Breast epithelium (tissue), 4 donors: Measurements from ENCODE around the gene FBH1. TPM values are rescaled to one million over a fixed set of nuclear protein-coding genes. Genes with fewer than 3 reads are reported as not detected.
"Not testable (repeated sequence)": the region's sequence is repeated elsewhere in the genome, so short reads cannot be mapped to it uniquely, and the experiment has no call there.

Experiments used
- DNase-seq, 2 donors: peaks; one replicate each; pipeline ENCODE4 v3.0.0-alpha.2; 2019; ENCODE audit warnings: low spot score in 2 of 2
- H3K27ac ChIP-seq, 2 donors: fragments of 200-600 bp; sonication (generic) in 1 of 2; one replicate each; pipeline ENCODE4 v1.5.1; 2016 to 2019; ENCODE audit warnings: mild to moderate bottlenecking in 1 of 2
- H3K27me3 ChIP-seq, 2 donors: fragments of 200-600 bp; sonication (generic) in 1 of 2; one replicate each; pipeline versions ENCODE4 v1.5.1 to v1.6.0; 2017 to 2019; ENCODE audit warnings: control low read depth in 1 of 2, mild to moderate bottlenecking in 1 of 2
- H3K36me3 ChIP-seq: fragments of 200-600 bp; one replicate; pipeline ENCODE4 v1.5.1; 2019
- H3K4me1 ChIP-seq, 2 donors: fragments of 200-600 bp; sonication (generic); one replicate each; pipeline ENCODE4 v1.5.1; 2016 to 2019; ENCODE audit warnings: control low read depth in 1 of 2
- H3K4me3 ChIP-seq, 3 donors: fragments of 200-600 bp; sonication (generic); 1 replicate in 2 of 3; 2 replicates in 1 of 3; pipeline ENCODE4 v1.5.1; 2016 to 2019; ENCODE audit warnings: mild to moderate bottlenecking in 3 of 3, moderate library complexity in 2 of 3
- H3K9me3 ChIP-seq, 2 donors: fragments of 200-600 bp; sonication (generic) in 1 of 2; one replicate each; pipeline ENCODE4 v1.5.1; 2016 to 2019; ENCODE audit warnings: control low read depth in 1 of 2
- POLR2A ChIP-seq: fragments of 450-650 bp; IDR thresholded peaks from one replicate; pipeline ENCODE4 v1.6.1; 2016; ENCODE audit warnings: antibody characterized with exemption, mild to moderate bottlenecking, moderate library complexity
- POLR2AphosphoS5 ChIP-seq, 3 donors: sonication (generic); formaldehyde crosslinking; IDR thresholded peaks; one replicate each; pipeline ENCODE4 v1.6.1; 2017; ENCODE audit warnings: antibody characterized with exemption in 3 of 3
- intact Hi-C: fragments of 100-400 bp; cut with DNase I; formaldehyde crosslinking; loops from one replicate; pipeline ENCODE4 v1.15.1; 2023; ENCODE audit warnings: low total_unique reads
- total RNA-seq, 3 donors: library from RNA; depleted of rRNA; stranded (reverse); fragments of >200 nt; gene quantifications; one replicate each; pipeline ENCODE4 v1.1.0, GENCODE V29; 2016
- TF ChIP-seq, protein P1 (sequence below), 3 donors: fragments of 450-650 bp; IDR thresholded peaks; one replicate each; pipeline ENCODE4 v1.5.1; 2016 to 2017; ENCODE audit warnings: antibody characterized with exemption in 3 of 3, mild to moderate bottlenecking in 3 of 3, moderate library complexity in 3 of 3

Gene FBH1
- total RNA-seq, 3 donors from 2014 or later = 91.2 to 115 (median 109) TPM

DNA sequence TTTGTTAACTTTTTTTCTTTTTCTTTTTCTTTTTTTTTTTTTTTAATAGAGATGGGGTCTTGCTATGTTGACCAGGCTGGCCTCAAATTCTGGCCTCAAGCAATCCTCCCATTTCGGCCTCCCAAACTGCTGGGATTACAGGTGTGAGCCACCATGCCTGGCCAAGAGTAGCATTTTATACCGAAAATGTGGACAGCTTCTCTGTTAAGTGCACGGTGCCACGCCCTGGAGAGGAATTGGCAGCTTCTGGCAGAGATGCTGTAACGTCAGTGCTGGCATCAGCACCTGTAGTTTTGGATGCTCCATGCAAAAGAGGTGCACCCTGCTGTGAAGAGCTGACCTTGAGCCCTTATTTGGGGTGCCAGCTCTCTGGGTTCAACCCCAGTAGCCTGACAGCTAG is 69.1 kb downstream of the FBH1 start:
- H3K4me3 ChIP-seq = no peak overlapping the region
- H3K36me3 ChIP-seq = no peaks in the 10 kb centered on the region
- H3K9me3 ChIP-seq = no peaks in the 10 kb centered on the region
- DNase-seq = no peak
- TF ChIP-seq POLR2A (no peak), POLR2AphosphoS5 (IDR thresholded peaks at IDR 0.05) (no peak)
- TF ChIP-seq, protein P1, sequence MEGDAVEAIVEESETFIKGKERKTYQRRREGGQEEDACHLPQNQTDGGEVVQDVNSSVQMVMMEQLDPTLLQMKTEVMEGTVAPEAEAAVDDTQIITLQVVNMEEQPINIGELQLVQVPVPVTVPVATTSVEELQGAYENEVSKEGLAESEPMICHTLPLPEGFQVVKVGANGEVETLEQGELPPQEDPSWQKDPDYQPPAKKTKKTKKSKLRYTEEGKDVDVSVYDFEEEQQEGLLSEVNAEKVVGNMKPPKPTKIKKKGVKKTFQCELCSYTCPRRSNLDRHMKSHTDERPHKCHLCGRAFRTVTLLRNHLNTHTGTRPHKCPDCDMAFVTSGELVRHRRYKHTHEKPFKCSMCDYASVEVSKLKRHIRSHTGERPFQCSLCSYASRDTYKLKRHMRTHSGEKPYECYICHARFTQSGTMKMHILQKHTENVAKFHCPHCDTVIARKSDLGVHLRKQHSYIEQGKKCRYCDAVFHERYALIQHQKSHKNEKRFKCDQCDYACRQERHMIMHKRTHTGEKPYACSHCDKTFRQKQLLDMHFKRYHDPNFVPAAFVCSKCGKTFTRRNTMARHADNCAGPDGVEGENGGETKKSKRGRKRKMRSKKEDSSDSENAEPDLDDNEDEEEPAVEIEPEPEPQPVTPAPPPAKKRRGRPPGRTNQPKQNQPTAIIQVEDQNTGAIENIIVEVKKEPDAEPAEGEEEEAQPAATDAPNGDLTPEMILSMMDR (IDR thresholded peaks at IDR 0.05) = no peak
- H3K27me3 ChIP-seq = no peaks in the 10 kb centered on the region
- H3K4me1 ChIP-seq = no peaks in the 10 kb centered on the region
- intact Hi-C loops = no loop called here
- H3K27ac ChIP-seq = no peak overlapping the region

DNA sequence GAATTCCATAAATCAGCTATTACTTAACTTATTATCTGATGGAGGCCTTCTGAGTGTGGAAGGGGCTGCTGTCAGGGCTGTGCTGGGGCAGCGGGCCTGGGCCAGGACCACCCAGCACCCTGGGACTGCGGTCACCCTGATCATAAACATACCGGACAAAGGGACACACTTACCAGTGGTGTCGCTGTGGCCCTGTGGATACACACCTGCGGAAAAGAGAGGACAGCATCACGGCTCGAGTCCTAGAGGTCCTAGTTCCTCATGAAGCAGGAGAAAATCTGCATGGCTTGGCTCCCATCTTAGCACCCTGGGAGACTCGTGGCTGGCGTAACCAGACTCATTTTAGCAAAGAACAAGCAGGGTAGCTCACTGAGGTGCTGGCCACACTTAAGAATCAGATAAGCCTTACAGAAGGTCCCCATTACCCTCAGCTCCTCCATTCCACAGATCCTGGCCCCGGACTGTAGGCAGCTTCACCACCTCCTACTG is 69.6 kb downstream of the FBH1 start:
- no peaks in the 10 kb centered on the region for H3K27me3 ChIP-seq
- intact Hi-C loops = no loop called here
- no peaks in the 10 kb centered on the region for H3K9me3 ChIP-seq
- TF ChIP-seq, protein P1 (IDR thresholded peaks at IDR 0.05) = no peak
- TF ChIP-seq POLR2A (no peak), POLR2AphosphoS5 (IDR thresholded peaks at IDR 0.05) (no peak)
- no peak for DNase-seq
- H3K4me1 ChIP-seq = no peaks in the 10 kb centered on the region
- H3K4me3 ChIP-seq = no peak overlapping the region
- H3K27ac ChIP-seq = no peak overlapping the region
- H3K36me3 ChIP-seq = no peaks in the 10 kb centered on the region

DNA sequence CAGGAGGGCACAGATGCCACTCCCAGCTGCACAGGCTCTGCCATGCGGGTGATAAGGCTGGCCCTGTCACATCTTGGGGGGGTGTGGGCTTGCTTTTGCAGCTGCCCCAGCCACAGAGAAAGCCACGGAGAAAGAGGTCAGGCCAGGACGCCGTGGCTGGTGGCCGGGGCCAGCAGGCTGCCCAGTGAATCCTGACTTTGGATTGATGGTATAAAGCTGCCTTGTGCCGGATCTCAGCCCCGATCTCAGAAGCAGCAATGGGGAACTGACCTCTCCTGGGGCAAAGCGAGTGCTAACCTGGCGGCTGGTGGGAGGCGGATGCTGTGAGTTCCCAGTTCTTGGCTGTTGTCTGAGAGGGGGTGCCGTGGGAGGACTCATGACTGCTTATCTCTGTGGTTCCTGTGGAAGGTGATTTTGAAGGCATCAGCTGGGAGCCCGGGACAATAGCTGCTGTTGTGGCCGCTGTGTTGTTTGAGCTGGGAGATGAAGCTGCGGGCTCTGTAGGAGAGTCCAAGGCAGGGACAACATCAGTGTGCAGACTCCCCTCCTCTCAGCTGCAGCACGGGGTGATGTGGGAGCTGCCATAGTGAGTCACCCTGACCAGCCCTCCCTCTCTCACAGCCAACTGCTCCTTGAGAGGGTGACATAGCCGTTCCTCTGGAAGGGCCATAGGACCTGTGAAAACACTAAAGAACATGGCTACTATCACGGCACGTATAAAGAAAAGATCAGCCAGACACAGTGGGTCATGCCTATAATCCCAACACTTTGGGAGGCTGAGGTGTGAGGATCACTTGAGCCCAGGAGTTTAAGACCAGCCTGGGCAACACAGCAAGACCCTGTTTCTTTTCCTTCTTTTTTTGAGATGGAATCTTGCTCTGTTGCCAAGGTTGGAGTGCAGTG is 70.3 kb downstream of the FBH1 start:
- TF ChIP-seq POLR2AphosphoS5 (IDR thresholded peaks at IDR 0.05) (no peak), POLR2A (no peak)
- TF ChIP-seq, protein P1 (IDR thresholded peaks at IDR 0.05) = no peak
- Histone ChIP-seq H3K9me3 (no peaks in the 10 kb centered on the region), H3K4me3 (no peak overlapping the region), H3K27ac (peak overlapping the region; percentile 60 to 68), H3K4me1 (no peaks in the 10 kb centered on the region), H3K36me3 (no peaks in the 10 kb centered on the region), H3K27me3 (no peaks in the 10 kb centered on the region)
- DNase-seq = peak in 1 of 2 donors; percentile 28
- intact Hi-C loops = no loop called here

DNA sequence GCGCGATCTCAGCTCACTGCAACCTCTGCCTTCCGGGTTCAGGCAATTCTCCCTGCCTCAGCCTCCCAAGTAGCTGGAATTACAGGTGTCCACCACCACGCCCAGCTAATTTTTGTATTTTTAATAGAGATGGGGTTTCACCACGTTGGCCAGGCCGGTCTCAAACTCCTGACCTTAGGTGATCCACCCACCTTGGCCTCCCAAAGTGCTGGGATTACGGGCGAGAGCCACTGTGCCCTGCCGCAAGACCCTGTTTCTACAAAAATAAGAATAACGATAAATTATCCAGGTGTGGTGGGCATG is 70.9 kb downstream of the FBH1 start:
- H3K4me1 ChIP-seq, intact Hi-C loops, H3K36me3 ChIP-seq, H3K27me3 ChIP-seq, DNase-seq, H3K9me3 ChIP-seq, H3K4me3 ChIP-seq: not testable (repeated sequence)
- peak overlapping the region; percentile 60 to 68 for H3K27ac ChIP-seq

DNA sequence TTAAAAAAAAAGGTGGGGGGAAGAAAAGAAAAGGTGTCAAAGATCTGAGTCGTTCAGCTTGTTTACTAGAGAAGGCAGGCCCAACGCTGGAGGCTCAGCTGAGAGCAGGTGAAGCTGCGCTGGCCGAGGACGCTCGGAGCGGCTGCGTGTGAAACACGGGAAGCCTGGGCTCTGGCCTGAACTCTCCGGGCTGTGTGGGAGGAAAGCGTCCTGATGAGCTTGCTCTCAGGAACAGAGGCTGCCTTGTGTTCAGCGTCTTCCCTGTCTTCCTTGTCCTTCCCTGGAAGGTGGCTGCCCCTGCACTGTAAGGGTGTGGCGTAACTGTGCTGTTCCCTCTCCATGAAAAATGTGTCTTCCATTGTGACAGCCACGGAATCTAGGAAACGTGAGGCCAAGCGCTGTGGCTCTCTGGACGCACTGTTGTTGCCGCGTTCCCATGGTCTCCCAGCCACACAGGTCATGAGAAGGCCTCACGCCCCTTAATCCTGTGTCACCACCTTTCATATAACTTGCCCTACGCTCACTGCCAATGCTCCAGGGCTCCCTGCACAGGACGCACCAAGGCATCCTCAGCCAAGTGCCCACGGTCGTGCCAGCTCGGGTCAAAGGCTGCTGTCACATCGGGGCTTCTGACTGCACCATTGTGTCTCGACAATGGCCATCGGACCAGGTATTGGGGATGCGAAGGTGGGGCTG is 71.5 kb downstream of the FBH1 start:
- Histone ChIP-seq H3K27ac (peak overlapping the region; percentile 60 to 68), H3K4me1 (no peaks in the 10 kb centered on the region), H3K9me3 (no peaks in the 10 kb centered on the region), H3K27me3 (no peaks in the 10 kb centered on the region), H3K4me3 (no peak overlapping the region), H3K36me3 (no peaks in the 10 kb centered on the region)
- TF ChIP-seq, protein P1 (IDR thresholded peaks at IDR 0.05) = no peak
- TF ChIP-seq POLR2AphosphoS5 (IDR thresholded peaks at IDR 0.05) = no peak
- no peak for TF ChIP-seq POLR2A
- intact Hi-C loops = no loop called here
- peak; percentile 48 to 69 for DNase-seq

DNA sequence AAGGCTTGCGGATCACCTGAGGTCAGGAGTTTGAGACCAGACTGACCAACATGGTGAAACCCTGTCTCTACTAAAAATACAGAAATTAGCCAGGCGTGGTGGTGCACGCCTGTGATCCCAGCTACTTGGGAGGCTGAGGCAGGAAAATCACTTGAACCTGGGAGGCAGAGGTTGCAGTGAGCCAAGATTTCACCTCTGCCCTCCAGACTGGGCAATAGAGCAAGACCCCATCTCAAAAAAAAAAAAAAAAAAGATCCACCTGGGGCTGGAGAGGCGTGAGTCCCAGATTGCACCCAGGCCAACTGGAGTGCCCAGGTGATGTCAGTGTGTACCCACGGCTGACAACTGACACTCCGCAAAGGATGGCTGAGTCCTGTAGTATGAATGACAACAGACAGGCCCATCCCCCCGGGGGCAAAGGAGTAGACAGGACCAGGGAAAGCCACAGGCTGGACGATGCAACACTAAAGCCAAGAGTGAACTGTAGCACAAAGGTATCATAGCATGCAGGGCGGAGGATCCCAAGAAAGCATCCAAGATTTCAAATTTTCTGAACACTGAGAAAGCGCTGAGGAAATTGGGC is 72.4 kb downstream of the FBH1 start:
- H3K9me3 ChIP-seq, H3K4me1 ChIP-seq, intact Hi-C loops, H3K27me3 ChIP-seq, H3K4me3 ChIP-seq, H3K36me3 ChIP-seq: not testable (repeated sequence)
- H3K27ac ChIP-seq = peak overlapping the region in 1 of 2 donors; percentile 60
- DNase-seq = peak in 1 of 2 donors; percentile 25
